Neural cell (in vitro differentiated cells): ENCODE results near the gene DDT.

Experiments used
- CTCF ChIP-seq: fragments of 450-650 bp; IDR thresholded peaks from 2 replicates; pipeline ENCODE4 v1.5.1; 2014; ENCODE audit warnings: antibody characterized with exemption, mild to moderate bottlenecking, moderate library complexity; ENCODE audit not compliant: poor library complexity, severe bottlenecking
- EZH2 ChIP-seq: fragments of 200-600, 300-800 bp; shearing (Covaris generic), sonication (generic); IDR thresholded peaks from 2 replicates; pipeline ENCODE4 v1.6.1; 2014; ENCODE audit warnings: antibody characterized with exemption, low read length, borderline replicate concordance, mild to moderate bottlenecking; ENCODE audit not compliant: insufficient read depth, poor library complexity, severe bottlenecking
- RAD21 ChIP-seq: fragments of 450-650 bp; conservative IDR thresholded peaks from 2 replicates; pipeline ENCODE4 v1.6.1; 2014; ENCODE audit warnings: antibody characterized with exemption, mild to moderate bottlenecking, moderate library complexity
- TAF1 ChIP-seq: IDR thresholded peaks from 2 replicates; pipeline ENCODE4 v1.6.1; 2012; ENCODE audit warnings: low read depth

GRCh38 chr22:23925020-23925606, 49.1 kb downstream of the DDT start:
- no peak for TF ChIP-seq CTCF
- TF ChIP-seq EZH2: no peak
- no peak for TF ChIP-seq TAF1
- no peak for TF ChIP-seq RAD21
